NCI-H1930 (cell line): ENCODE measurements around the gene PRKCA.

ENCODE experiments used
- DNase-seq, 2 experiments: peaks; one replicate each; lab custom pipeline; 2025; lab: John Stamatoyannopoulos, UW

PRKCA gene

DNA sequence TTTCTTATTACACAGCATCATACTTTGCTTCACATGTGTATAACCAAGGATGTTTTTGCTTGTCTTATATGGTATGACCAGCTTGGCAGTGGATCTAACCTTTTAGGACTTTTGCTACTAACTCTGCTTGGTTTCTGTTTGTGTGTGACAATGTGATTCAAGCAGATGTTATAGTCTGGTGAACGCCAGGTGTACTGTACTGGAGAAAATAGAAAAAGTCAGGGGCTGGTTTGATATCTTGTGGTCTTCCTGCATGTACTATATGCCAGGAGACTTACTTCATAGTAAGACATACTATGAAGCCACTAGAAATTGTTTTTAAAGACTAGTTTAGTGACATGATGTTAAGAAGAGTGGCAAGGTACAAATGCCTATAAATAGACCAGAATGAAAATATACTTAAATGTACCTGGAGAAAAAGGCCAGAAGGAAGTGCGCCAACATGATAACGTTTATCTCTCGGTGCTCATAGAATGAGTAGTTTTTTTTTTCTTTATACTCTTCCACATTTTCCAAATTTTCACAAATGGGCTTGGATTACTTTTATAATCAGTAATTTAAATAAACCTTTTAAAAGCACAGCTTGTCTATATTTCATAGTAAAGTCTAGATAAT is 112.3 kb downstream of the PRKCA start:
- DNase-seq: no peak

DNA sequence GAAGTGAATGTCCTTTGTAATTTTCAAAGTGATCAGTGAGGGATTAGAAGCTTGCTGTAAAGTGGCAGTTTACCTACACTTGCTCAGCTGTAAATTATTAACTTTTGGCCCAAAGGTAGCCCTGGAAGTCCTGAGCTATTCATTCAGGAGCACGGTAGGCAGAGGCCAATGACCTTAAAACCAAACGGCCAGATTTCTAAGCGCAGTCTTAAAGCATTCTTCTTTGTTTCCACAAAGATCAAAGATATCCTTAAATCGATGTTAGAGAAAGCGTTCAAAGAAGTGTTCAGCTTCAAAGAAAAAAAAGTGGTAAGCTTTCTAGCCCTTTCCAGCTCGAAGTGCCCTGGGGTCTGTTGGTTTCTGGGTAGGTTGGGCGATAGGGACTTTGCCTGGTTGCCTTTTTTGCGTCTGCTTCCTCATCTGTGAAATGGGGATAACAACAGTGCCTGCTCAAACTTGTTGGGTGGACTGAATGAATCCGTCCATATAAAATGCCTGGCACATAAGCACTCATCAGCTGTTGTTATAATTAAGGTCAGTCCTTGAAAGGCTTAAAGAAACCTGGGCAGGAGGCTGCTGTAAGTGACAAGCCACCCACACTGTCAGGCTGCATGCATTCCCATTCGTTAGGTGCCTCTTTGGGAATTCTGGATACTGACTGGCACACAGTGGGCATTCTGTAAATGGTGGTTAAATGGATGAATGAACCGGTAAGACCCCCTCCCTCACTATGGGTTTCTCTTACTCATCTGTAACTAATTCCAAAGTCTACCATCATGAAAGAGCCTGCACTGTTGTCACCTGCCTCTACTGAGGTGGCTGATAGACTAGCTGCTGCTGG is 113.2 kb downstream of the PRKCA start:
- no peak for DNase-seq

DNA sequence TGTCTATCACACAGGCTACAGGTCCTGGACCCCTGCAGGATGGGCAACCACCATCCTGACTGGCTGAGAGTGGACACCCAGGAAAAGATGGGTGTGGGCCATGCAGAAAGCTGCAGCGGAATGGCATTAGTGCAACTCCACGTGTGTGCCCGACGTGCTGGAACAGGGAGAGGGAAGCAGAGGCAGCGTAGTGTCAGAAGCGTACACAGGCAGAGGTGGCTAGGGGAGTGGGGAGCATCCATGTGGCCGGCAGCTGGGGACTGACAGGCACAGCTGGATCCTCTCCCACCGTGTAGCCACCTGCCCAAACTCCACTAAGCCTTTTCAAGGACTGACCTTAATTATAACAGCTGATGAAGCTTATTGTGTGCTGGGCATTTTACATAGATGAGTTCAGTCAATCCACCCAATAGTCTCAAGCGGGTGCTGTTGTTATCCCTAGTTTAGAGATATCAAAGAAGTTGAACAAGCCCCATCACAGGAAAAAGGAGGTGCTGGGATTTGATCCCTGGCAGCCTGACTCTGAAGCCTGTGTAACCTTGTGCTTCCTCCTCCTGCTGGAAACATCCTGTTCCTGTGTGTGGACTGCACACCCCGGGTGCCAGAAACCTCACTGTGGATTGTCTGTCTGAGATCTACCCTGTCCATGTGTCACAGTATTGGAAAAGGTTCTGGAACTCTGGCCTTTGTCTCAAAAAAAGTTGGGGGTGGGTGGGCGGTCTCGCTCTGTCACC is 114.0 kb downstream of the PRKCA start:
- no peak for DNase-seq

DNA sequence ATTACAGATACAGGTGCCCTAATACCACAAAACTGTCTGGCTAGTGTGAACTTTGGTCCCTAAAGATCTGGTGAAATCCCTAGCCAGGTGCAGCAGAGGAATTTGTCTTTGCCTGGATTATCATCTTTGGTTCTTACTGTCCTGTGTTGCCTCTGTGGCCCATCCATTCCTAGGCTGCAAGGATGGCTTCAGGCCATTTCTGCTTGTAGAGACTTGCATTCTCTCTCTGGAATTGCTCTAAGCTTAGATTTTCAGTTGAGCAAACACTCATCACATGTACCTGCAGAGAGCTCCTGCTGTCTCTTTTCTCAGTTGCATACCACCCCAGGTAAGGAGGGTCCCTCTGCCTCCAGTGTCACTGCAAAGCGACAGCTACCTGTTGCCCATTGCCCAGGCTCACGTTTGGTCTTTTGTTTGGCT is 114.9 kb downstream of the PRKCA start:
- no peak for DNase-seq

DNA sequence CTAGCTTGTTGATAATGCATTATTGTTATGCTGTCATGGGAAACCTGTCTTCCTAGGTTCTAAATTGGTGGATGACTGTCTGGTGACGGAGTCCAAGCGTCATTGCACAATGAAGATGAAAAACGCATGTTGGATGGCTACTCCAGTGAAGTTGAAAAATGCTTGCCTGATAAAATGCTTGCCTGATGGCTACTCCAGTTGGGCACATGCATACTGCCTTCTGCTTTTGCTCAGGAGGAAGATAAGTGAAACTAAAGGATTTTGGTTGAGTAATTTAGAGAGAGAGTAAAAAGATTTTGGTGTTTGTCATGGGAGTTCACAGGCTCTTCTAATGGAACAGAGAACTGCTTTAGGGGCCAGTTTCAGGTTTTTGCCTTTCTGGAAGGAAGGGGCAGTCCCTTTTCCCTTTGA is 118.6 kb downstream of the PRKCA start:
- no peak for DNase-seq

DNA sequence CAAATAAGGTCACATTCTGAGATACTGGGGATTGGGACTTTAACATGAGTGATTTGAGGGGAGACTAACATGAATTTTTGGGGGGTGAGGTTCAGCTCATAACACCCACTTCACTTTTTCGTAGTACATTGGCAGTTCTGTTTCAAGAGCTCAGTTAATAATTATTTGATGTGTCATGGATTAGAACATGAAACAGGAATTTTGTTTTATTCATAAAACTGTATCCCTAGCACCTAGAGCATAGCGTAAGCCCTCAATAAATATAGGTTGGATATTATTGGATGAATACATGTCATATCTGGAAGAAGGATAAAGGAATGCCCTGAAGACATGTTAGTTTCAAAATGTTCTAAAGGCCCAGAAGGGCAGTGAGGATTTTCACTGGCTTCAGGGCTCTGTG is 119.8 kb downstream of the PRKCA start:
- DNase-seq: no peak

DNA sequence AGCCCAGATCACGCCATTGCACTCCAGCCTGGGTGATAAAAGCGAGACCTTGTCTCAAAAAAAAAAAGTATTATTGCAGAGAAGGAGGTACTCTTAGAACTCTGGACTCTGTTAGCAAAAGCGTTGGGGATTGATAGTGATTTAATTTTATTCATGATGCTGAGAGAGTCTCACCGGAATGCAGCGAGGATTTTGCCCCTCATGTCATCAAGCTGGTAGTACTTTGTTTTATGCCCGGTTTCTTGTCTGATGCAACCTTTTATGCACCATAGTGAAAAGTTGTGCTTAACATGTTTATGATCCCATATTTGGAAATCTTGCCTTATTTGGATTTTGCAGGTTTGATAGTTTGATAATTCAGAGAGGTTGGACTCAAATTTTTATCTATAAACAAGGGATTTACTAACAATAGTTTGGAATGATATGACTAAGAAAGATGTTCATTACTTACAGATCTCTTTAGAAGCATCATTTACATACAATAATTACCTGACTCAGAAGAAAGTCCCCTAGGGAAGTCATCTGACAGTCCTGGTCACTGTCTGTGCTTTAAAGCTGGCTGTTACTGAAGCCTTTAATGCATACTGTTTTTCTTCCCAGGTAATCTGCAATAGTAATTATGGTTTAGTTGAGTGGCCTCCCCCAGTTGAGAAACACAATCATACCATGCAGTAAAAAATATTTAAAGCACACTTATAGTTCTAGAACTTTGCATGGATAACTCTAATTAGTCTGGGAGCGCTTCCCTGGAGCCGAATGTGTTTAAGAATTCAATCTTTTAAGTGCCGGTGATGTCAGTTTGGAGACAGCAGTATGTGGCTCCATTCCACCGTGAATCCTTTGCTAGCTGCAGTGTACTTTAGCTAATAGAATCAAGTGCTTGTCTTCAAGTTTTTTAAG is 120.9 kb downstream of the PRKCA start:
- no peak for DNase-seq

DNA sequence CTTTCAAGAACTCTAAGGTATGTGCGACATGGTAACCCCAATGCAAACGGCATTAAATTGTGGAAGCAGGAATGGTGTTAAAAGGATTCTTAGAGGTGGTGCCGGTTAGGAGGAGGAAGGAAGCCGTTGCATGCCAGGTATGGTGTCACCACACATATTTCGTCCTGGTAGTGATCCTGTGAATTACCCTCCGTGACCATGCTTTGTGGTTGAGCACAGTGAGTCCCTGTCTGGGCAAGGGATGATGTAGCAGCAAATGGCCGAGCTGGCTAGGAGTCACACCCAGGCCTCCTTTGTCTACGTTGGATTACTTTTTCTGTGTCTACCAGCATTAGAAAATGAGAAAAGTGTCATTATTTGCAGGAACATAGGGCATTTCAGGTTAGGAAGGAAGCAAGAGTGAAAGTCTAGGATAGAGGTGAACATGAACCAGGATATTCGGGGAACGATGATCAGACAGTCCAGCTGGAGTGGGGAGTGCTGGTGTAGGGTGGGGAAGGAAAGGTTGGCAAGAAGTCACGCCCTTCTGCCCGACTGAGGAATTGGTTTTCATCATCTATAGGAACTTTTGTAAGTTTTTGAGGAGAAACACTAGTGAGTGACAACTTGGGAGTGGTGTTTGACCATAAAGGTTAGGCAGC is 123.5 kb downstream of the PRKCA start:
- no peak for DNase-seq

DNA sequence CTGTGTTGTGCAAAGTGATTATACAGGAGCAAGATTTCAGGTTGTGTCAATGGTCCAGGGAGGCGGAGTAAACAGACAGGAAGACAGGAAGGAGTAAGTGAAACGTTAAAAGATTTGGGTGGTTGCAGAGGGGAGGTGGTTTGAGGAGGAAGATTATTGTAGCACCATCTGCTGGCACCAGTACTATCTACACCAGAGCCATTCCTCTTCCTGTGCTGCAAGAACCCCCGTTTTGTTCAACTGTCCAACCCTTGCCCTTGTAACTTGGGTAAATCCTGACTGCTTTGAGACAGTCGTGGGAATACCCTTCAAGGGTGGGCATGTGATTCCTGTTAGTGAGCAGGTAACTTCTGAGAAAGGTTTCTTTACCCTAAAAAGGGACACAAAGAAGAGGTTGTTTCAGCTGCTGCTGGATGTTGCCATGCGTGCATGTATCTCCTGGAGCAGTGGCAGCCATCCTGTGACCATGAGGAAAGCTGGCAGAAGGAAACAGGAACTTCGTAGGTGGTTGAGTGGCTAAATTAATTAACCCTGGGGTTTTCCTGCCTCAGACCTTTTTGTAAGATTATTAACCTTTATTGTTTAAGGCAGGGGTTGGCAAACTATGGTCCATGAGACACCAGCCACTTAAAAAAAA is 124.1 kb downstream of the PRKCA start:
- DNase-seq: no peak

DNA sequence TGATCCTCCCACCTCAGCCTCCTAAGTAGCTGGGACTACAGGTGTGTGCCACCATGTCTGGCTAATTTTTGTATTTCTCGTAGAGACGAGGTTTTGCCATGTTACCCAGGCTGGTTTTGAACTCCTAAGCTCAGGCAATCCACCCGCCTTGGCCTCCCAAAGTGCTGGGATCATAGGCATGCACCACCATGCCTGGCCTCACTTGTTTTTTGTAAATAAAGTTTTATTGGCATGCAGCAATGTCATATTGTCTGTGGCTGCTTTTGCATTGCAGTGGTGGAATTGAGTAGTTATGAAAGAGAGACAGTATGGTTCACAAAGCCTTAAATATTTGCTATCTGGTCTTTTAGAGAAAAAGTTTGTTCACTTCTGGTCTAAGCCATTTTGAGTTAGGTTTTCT is 124.7 kb downstream of the PRKCA start:
- no peak for DNase-seq

DNA sequence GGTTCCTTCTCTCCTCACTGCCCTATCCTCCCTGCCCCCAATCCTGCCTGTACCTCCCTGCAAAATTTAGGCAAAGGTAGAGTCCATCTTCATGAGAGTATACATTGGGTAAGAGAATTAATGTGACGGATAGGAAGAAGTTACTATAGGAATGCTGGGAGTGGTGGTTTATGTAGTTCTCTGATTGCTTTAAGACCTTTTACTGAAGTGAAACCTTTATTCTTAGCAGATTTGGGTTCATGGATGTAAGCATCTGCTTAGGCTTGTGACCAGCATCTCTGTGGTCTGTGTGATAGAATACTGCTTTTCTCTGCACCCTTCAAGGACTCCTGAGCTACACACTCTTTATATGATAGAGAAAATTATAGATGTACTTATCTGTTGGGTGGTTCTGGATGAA is 127.3 kb downstream of the PRKCA start:
- DNase-seq: no peak

DNA sequence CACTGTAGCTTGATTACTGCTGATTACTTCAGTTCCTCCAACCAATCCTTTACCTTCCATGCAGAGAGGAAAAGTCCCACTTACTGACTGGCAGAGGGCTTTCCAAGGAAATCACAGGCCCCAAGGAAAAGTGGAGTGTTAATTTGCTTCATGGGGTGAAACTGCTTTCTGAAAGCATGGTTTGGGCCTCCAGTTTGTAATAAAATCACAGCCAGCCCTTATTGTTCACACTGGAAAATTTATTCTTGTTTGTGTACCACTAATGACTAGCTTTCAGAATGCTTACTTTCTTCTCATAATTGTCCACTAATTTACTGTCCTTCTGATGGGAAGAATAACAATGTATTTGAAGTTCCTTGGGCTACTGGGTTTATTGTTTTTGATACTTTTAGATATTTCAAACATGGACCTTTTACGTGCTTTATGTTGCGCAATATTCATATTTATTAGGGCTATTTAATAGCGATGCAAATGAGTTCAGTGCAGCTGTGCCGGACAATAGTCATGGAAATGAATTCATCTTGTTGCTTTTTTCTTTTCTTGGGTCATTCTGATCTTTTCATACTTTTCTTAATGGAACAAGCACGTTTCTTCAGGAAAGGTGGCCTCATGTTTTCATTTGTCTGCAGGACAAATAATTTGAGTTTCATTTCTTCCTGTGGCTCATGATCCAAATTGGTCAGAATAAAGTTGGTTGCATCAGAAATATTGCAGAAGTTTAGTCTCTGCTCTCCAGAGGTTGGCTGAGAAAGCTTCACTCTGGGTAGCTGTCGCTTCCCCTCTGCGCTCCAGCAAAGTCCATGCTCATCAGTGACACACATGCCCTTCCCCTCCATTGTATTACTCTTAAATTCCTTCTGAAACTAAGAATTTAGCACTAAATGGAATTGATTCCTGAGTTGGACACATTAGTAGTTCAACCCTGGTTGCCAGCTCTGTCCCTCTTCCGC is 128.7 kb downstream of the PRKCA start:
- DNase-seq: no peak

DNA sequence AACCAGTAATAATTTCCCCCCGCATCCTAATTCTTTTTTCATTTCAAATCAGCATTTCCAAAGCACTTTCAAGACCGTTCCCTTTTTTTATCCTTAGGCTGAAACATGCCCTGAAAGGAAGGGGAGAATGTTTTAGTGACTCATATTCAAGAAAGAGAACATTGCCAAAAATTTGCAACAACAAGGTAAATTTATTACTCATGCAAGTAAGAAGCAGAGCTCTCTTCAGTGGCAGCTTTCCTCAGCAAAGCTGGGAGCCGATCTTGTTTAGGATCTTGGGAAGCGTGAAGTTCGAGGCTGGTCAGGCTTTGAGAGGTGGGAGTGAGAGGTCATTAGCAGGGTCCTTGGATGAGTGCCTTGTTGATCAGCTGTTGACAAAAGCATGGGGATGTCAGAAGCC is 129.5 kb downstream of the PRKCA start:
- no peak for DNase-seq

DNA sequence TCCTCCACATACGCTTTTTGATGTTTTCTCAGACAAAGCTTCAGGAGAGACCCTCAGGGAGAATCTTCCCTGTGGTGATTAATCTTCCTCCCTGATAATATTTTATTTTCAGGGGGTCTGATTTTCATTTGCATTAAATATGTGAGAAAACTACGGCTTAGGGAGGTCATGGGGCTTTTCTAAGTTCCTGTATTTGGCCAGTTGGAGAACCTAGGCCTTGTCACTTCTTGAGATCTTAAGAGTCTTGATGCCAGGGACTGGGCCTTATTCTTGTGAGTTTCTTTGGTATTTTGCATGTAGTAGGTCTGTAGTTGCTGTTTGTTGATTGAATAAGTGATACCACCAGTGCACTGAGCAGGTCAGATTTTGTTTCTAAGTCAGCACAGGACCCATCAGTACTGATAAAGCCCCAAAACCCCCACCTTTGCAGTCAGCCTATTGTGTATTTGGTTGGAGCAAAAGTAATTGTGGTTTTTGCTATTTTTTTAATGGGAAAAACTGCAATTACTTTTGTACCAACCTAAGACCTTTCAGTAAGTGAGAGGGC is 130.1 kb downstream of the PRKCA start:
- no peak for DNase-seq

DNA sequence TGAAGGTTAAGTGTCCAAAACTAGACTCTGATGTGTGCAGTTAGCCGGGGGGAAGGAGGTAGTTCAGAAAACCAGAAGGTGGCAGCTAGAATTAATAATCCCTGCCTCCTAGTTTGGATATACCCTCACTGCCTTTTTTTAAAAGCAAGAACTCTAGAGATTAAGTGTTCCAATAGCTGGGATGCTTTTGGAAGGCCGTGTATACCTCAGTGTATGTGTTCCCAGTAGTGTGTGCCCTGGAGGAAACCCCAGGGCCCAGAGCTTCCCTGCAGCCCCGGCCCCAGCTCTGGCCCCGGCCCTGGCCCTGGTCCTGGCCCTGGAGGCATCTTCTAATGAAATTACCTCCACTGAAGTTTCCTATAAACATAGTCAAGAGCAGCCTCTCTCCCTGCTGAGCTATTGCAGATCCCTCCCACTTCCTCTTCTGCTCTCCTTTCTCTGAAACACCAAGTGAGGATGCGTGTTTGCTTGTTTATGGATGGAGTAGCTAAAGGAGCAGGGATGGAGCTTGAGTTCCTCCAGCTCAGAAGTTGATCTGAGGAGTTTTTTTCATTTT is 130.7 kb downstream of the PRKCA start:
- no peak for DNase-seq

DNA sequence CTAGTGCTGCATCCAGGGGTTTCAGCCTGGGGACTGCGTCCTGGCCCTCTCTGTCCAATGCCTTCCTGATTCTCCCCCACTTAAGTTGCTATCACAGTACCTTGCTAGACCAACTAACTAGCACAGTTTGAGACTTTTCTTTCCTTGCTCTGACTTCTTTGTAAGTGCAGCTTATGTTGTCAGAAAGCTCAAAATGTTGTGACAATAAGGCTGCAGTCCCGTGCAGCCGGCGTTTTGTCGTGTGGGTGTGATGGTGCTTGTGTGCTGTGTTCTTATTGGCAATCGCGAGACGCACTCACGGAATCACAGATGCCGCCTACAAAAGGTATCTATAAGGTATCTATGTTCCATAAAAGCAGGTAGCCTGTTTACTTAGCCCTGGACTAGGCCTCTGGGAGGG is 132.8 kb downstream of the PRKCA start:
- DNase-seq: no peak

DNA sequence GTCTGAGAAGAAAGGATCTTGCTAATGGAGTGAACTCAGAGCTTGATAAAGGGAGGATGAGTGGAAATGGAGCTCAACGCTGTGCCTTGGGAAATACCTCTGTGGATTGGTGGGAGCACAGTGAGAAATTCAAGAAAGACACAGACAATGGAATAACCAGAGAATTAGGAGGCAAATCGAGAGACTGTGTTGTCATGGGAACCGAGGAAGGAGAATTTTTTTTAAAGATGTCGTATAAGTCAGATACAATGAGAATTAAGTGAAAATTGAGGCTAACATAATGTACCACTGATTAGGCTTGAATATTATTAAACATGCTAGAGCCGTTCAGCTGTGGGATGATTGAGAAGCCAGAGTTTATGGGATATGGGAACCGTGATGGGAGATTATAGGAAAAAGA is 134.2 kb downstream of the PRKCA start:
- no peak for DNase-seq

DNA sequence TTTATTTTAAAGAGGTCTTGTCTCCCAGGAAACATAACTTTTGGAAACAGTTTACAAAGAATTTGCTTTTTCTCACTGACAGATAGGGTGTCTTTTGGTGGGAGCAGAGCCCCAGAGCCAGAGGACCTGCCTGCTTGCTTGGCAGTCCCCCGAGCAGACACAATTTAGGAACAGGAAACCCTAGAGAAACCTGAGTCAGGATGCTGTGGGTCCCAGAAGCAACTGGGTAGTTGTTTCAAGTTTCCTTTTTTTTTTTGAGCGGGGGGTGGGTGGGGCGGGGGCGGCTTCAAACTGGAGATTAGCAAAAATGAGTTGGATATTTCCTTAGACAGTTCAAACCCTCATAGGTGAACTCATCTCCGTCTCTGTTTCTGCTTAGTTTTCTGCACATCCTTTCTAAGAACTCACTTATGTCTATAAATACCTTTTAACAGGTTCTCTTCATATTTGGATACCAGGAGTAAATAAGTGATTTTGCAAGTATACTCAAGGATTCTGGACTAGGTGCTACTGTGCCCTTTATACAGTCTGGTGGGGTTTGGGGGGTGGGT is 135.1 kb downstream of the PRKCA start:
- no peak for DNase-seq

DNA sequence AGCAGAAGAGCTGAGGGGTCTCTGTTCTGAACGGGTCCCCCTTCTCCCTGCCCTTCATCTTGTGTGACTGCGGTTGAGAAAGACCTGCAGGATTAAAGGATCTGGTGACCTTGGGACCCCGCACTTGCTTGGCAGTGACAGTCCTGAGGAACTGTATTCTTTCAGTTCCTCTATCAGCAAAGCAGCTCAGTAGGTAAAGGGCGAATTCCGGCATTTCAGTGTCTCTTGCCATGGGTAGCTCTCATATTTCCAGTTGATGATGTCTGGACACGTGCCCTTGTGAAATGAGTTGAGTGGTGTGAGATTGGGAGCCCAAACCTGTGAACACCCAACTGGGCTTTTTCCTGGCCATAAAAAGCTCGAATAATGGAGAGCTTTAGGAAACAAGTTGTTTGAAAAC is 135.7 kb downstream of the PRKCA start:
- DNase-seq: no peak
